Uterine smooth muscle cell (primary cell): Measurements from ENCODE around the gene FCRL1. TPM values are rescaled to one million over a fixed set of nuclear protein-coding genes. Genes with fewer than 3 reads are reported as not detected.

Experiments used
- total RNA-seq: library from RNA; depleted of rRNA; stranded (reverse); fragments of >200 nt; gene quantifications from 2 replicates; pipeline ENCODE4 v1.2.3, GENCODE V29; 2014

Gene FCRL1, protein sequence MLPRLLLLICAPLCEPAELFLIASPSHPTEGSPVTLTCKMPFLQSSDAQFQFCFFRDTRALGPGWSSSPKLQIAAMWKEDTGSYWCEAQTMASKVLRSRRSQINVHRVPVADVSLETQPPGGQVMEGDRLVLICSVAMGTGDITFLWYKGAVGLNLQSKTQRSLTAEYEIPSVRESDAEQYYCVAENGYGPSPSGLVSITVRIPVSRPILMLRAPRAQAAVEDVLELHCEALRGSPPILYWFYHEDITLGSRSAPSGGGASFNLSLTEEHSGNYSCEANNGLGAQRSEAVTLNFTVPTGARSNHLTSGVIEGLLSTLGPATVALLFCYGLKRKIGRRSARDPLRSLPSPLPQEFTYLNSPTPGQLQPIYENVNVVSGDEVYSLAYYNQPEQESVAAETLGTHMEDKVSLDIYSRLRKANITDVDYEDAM
- not detected in 2 replicates for total RNA-seq

DNA sequence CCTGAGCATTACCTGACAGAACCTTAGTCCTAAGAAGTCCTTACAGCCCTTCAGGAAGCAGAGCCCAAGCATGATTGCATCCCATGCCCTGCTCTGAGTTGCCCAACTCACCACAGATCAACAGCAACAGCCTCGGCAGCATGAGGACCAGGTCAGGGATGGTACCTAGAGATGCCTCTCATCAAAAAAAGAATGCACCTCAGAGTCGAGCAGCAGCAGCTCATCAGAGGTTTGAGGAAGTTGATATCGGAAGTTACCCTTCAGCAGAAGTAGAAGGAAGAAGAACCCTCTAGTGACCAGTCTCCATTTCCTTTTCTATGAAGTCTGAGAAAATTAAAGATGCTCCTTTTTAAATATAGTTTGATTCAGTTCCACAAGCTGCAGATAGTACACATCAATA, at the start of gene FCRL1:
Gene FCRL1 (minus strand): TSS at position 225 of the 400 bp plus-strand sequence. CDS start 83 bp downstream, at position 142.

DNA sequence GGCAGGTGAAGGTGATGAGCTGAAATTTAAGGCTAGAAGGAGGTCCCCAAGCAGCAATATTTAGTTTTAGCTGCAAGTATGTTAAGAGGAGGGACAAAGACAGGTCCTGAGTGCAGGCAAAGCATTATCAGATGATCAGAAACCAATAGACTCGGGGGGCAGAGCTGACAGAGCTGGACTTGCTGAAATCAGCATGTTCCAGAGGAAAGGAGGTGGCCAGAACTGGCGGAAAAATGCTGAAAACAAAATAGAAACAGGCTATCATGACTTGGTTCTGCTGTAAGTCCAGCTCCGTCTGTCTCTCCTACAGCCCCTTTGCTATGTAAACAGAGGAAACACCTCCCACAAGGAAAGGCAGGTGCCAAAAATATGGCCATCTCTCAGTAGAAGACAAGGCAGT, 21.8 kb upstream of the FCRL1 start, which contains the start of gene CD5L:
Gene CD5L (minus strand): TSS at position 101 of the 400 bp plus-strand sequence. CDS start 107 bp downstream, outside the sequence.

GRCh38 chr1:157776971-157777391, 42.9 kb downstream of the FCRL1 start, which contains the start of gene FCRL2:
FCRL2 (minus strand) TSS chr1:157777132; CDS start chr1:157777073, 59 bp downstream.

Other genes starting within 250 kb of the FCRL1 start
- not detected in 2 replicates for gene FCRL4, start 222.0 kb downstream of the FCRL1 start, total RNA-seq
- gene FCRL3, start 119.4 kb downstream of the FCRL1 start, total RNA-seq = not detected in 2 replicates
- not detected in 2 replicates for gene FCRL2, start 43.0 kb downstream of the FCRL1 start, total RNA-seq
- gene CD5L, start 21.7 kb upstream of the FCRL1 start, total RNA-seq = not detected in 2 replicates
- 73.8 and 134 TPM in 2 replicates for gene KIRREL1, start 173.5 kb upstream of the FCRL1 start, total RNA-seq